ENCODE data around the gene CCT7. TPM values are rescaled to one million over a fixed set of nuclear protein-coding genes. Genes with fewer than 3 reads are reported as not detected.

CCT7 gene
- polyA plus RNA-seq, 1 donor from 2014 or later, result 310 TPM

- no peaks in the 10 kb centered on the region for H3K9me3 ChIP-seq (ENCODE audit: low read length)
- H3K4me3 ChIP-seq (ENCODE audit: low read length), result no peak overlapping the region
- no peaks in the 10 kb centered on the region for H3K27me3 ChIP-seq (ENCODE audit: insufficient read depth, low read depth, low read length)
- TF ChIP-seq, protein P1, sequence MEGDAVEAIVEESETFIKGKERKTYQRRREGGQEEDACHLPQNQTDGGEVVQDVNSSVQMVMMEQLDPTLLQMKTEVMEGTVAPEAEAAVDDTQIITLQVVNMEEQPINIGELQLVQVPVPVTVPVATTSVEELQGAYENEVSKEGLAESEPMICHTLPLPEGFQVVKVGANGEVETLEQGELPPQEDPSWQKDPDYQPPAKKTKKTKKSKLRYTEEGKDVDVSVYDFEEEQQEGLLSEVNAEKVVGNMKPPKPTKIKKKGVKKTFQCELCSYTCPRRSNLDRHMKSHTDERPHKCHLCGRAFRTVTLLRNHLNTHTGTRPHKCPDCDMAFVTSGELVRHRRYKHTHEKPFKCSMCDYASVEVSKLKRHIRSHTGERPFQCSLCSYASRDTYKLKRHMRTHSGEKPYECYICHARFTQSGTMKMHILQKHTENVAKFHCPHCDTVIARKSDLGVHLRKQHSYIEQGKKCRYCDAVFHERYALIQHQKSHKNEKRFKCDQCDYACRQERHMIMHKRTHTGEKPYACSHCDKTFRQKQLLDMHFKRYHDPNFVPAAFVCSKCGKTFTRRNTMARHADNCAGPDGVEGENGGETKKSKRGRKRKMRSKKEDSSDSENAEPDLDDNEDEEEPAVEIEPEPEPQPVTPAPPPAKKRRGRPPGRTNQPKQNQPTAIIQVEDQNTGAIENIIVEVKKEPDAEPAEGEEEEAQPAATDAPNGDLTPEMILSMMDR (IDR thresholded peaks at IDR 0.05; ENCODE audit: poor library complexity, severe bottlenecking), result no peak
- TF ChIP-seq RAD21 (conservative IDR thresholded peaks at IDR 0.05) (no peak), EP300 (conservative IDR thresholded peaks at IDR 0.05; ENCODE audit: poor library complexity, severe bottlenecking) (no peak), SMC3 (conservative IDR thresholded peaks at IDR 0.05; ENCODE audit: poor library complexity) (no peak), EZH2 (IDR thresholded peaks at IDR 0.05; ENCODE audit: borderline replicate concordance, insufficient read depth, low read length, poor library complexity, severe bottlenecking) (no peak), MXI1 (conservative IDR thresholded peaks at IDR 0.05; ENCODE audit: poor library complexity, severe bottlenecking) (no peak), TAF1 (IDR thresholded peaks at IDR 0.05; ENCODE audit: low read depth) (no peak), POLR2AphosphoS5 (IDR thresholded peaks at IDR 0.05) (no peak)
- H3K9me2 ChIP-seq (ENCODE audit: insufficient read depth, low read length), result no peaks in the 10 kb centered on the region
- H3K27ac ChIP-seq (ENCODE audit: low read length), result no peak overlapping the region
- H3F3A ChIP-seq (ENCODE audit: insufficient read depth, low read length, poor library complexity, severe bottlenecking), result no peaks in the 10 kb centered on the region
- peaks cover 61% of the 10 kb centered on the region for H3K79me2 ChIP-seq (replicated peaks; ENCODE audit: insufficient read depth, low read length)
- no peaks in the 10 kb centered on the region for H4K20me1 ChIP-seq (ENCODE audit: insufficient read depth)
- no peak overlapping the region for H2AFZ ChIP-seq (ENCODE audit: low read depth, low read length)
- no peaks in the 10 kb centered on the region for H3K36me3 ChIP-seq (ENCODE audit: insufficient read depth, low read length)
- no peak overlapping the region for H3K4me2 ChIP-seq (ENCODE audit: low read length)
- no peak overlapping the region for H3K9ac ChIP-seq (ENCODE audit: low read length)
Observed at GRCh38 chr2:73238976-73239375, 4.9 kb downstream of the CCT7 start.

- Histone ChIP-seq H3K79me2 (replicated peaks; ENCODE audit: insufficient read depth, low read length) (peaks cover 55% of the 10 kb centered on the region), H3K9me2 (ENCODE audit: insufficient read depth, low read length) (no peaks in the 10 kb centered on the region), H3K4me3 (ENCODE audit: low read length) (no peak overlapping the region), H3K36me3 (ENCODE audit: insufficient read depth, low read length) (no peaks in the 10 kb centered on the region), H4K20me1 (ENCODE audit: insufficient read depth) (no peaks in the 10 kb centered on the region), H3K9me3 (ENCODE audit: low read length) (no peaks in the 10 kb centered on the region), H3K27ac (ENCODE audit: low read length) (no peak overlapping the region), H3F3A (ENCODE audit: insufficient read depth, low read length, poor library complexity, severe bottlenecking) (no peaks in the 10 kb centered on the region), H3K9ac (ENCODE audit: low read length) (no peak overlapping the region), H3K27me3 (ENCODE audit: insufficient read depth, low read depth, low read length) (no peaks in the 10 kb centered on the region), H2AFZ (ENCODE audit: low read depth, low read length) (no peak overlapping the region), H3K4me2 (ENCODE audit: low read length) (no peak overlapping the region)
- no peak for TF ChIP-seq POLR2AphosphoS5 (IDR thresholded peaks at IDR 0.05)
- no peak for TF ChIP-seq EP300 (conservative IDR thresholded peaks at IDR 0.05; ENCODE audit: poor library complexity, severe bottlenecking)
- no peak for TF ChIP-seq MXI1 (conservative IDR thresholded peaks at IDR 0.05; ENCODE audit: poor library complexity, severe bottlenecking)
- TF ChIP-seq TAF1 (IDR thresholded peaks at IDR 0.05; ENCODE audit: low read depth), result no peak
- no peak for TF ChIP-seq REST (IDR thresholded peaks at IDR 0.05; ENCODE audit: borderline replicate concordance)
- TF ChIP-seq, protein P1 (IDR thresholded peaks at IDR 0.05; ENCODE audit: poor library complexity, severe bottlenecking), result no peak
- TF ChIP-seq EZH2 (IDR thresholded peaks at IDR 0.05; ENCODE audit: borderline replicate concordance, insufficient read depth, low read length, poor library complexity, severe bottlenecking), result no peak
- no peak for TF ChIP-seq RAD21 (conservative IDR thresholded peaks at IDR 0.05)
- no peak for TF ChIP-seq SMC3 (conservative IDR thresholded peaks at IDR 0.05; ENCODE audit: poor library complexity)
Observed at GRCh38 chr2:73239776-73240175, 5.7 kb downstream of the CCT7 start.

All from neural cell (in vitro differentiated cells).